Putamen (tissue), 1 donor: ENCODE data around the gene PDHB.
"Not testable (repeated sequence)": the region's sequence is repeated elsewhere in the genome, so short reads cannot be mapped to it uniquely, and the experiment has no call there.

Experiments
- DNase-seq: peaks from one replicate; pipeline ENCODE4 v3.0.0-alpha.2; 2016; ENCODE audit warnings: low spot score

PDHB gene

GRCh38 chr3:58437276-58437675 lies 3.6 kb upstream of the PDHB start:
- DNase-seq: not testable (repeated sequence)

GRCh38 chr3:58434990-58435389 lies 1.4 kb upstream of the PDHB start:
- DNase-seq: no peak

GRCh38 chr3:58434511-58434910 lies 879 bp upstream of the PDHB start:
- DNase-seq: no peak

- no peak for DNase-seq
Observed at GRCh38 chr3:58434168-58434504, 504 bp upstream of the PDHB start.

GRCh38 chr3:58432905-58433304 lies 727 bp downstream of the PDHB start:
- no peak for DNase-seq

- DNase-seq: no peak
Observed at GRCh38 chr3:58429657-58430056, 4.0 kb downstream of the PDHB start.

GRCh38 chr3:58427661-58428361 lies 5.8 kb downstream of the PDHB start:
- DNase-seq: no peak

- no peak for DNase-seq
Observed at GRCh38 chr3:58425782-58426181, 7.8 kb downstream of the PDHB start.

- no peak for DNase-seq
Observed at GRCh38 chr3:58424613-58425012, 9.0 kb downstream of the PDHB start.

- no peak for DNase-seq
Observed at GRCh38 chr3:58422756-58423325, 10.8 kb downstream of the PDHB start.

GRCh38 chr3:58421004-58421403 lies 12.6 kb downstream of the PDHB start:
- DNase-seq: no peak

GRCh38 chr3:58419780-58420507 lies 13.7 kb downstream of the PDHB start:
- no peak for DNase-seq

GRCh38 chr3:58418227-58418626 lies 15.4 kb downstream of the PDHB start:
- no peak for DNase-seq

GRCh38 chr3:58417075-58417474 lies 16.6 kb downstream of the PDHB start:
- DNase-seq: no peak

GRCh38 chr3:58416191-58416590 lies 17.4 kb downstream of the PDHB start:
- DNase-seq: no peak

GRCh38 chr3:58414538-58415197 lies 19.0 kb downstream of the PDHB start:
- peak; percentile 66 for DNase-seq

GRCh38 chr3:58411851-58412830 lies 21.5 kb downstream of the PDHB start:
- no peak for DNase-seq

- no peak for DNase-seq
Observed at GRCh38 chr3:58411036-58411435, 22.6 kb downstream of the PDHB start.

- no peak for DNase-seq
Observed at GRCh38 chr3:58409663-58410062, 24.0 kb downstream of the PDHB start.

GRCh38 chr3:58408906-58409305 lies 24.7 kb downstream of the PDHB start:
- DNase-seq: no peak

- DNase-seq: no peak
Observed at GRCh38 chr3:58404396-58404795, 29.2 kb downstream of the PDHB start.
